ENCODE data around the gene EXOC5.

Gene EXOC5

GRCh38 chr14:57302883-57303282, 34.2 kb upstream of the EXOC5 start:
- Histone ChIP-seq H3K4me2 (ENCODE audit: low read length) (no peak overlapping the region), H3K9me2 (replicated peaks; ENCODE audit: control insufficient read depth, low read length) (no peaks in the 10 kb centered on the region), H3K36me3 (ENCODE audit: control insufficient read depth, low read length) (no peaks in the 10 kb centered on the region), H3K27me3 (ENCODE audit: control insufficient read depth, low read length) (peaks cover 2% of the 10 kb centered on the region; the same call in 1 of the 2 replicates), H3K9me3 (ENCODE audit: control insufficient read depth, insufficient read depth, low read length) (no peaks in the 10 kb centered on the region), H3K4me3 (ENCODE audit: low read length) (no peak overlapping the region), H3K27ac (ENCODE audit: low read depth, low read length) (no peak overlapping the region), H3K4me1 (ENCODE audit: control insufficient read depth, low read length) (no peaks in the 10 kb centered on the region), H4K20me1 (ENCODE audit: control insufficient read depth, insufficient read depth, low read depth, low read length) (no peaks in the 10 kb centered on the region; the same call in 1 of the 2 replicates), H3F3A (ENCODE audit: control insufficient read depth, insufficient read depth) (no peaks in the 10 kb centered on the region), H3K79me2 (ENCODE audit: control insufficient read depth, low read length) (no peaks in the 10 kb centered on the region)
- no peak for TF ChIP-seq EZH2phosphoT487 (IDR thresholded peaks at IDR 0.05; ENCODE audit: borderline replicate concordance, low read length)
- no peak for TF ChIP-seq CTCF (IDR thresholded peaks at IDR 0.05; ENCODE audit: low read depth, low read length, poor library complexity, severe bottlenecking)

- Histone ChIP-seq H3K9me2 (replicated peaks; ENCODE audit: control insufficient read depth, low read length) (no peaks in the 10 kb centered on the region), H3K36me3 (ENCODE audit: control insufficient read depth, low read length) (peaks cover 1% of the 10 kb centered on the region; the same call in 1 of the 2 replicates), H3K27me3 (ENCODE audit: control insufficient read depth, low read length) (peaks cover 2% of the 10 kb centered on the region; the same call in 1 of the 2 replicates), H3K4me2 (ENCODE audit: low read length) (no peak overlapping the region), H3K27ac (ENCODE audit: low read depth, low read length) (no peak overlapping the region), H3K4me1 (ENCODE audit: control insufficient read depth, low read length) (no peaks in the 10 kb centered on the region), H3K79me2 (ENCODE audit: control insufficient read depth, low read length) (no peaks in the 10 kb centered on the region), H3F3A (ENCODE audit: control insufficient read depth, insufficient read depth) (no peaks in the 10 kb centered on the region), H4K20me1 (ENCODE audit: control insufficient read depth, insufficient read depth, low read depth, low read length) (no peaks in the 10 kb centered on the region; the same call in 1 of the 2 replicates), H3K4me3 (ENCODE audit: low read length) (no peak overlapping the region), H3K9me3 (ENCODE audit: control insufficient read depth, insufficient read depth, low read length) (no peaks in the 10 kb centered on the region)
- TF ChIP-seq EZH2phosphoT487 (IDR thresholded peaks at IDR 0.05; ENCODE audit: borderline replicate concordance, low read length) = no peak
- TF ChIP-seq CTCF (IDR thresholded peaks at IDR 0.05; ENCODE audit: low read depth, low read length, poor library complexity, severe bottlenecking) = no peak
Measured at GRCh38 chr14:57299511-57299910, 30.8 kb upstream of the EXOC5 start.

- no peak overlapping the region for H3K4me2 ChIP-seq (ENCODE audit: low read length)
- H3K4me3 ChIP-seq (ENCODE audit: low read length) = no peak overlapping the region
- no peaks in the 10 kb centered on the region for H3K9me3 ChIP-seq (ENCODE audit: control insufficient read depth, insufficient read depth, low read length)
- peaks cover 2% of the 10 kb centered on the region; the same call in 1 of the 2 replicates for H3K36me3 ChIP-seq (ENCODE audit: control insufficient read depth, low read length)
- H3K27ac ChIP-seq (ENCODE audit: low read depth, low read length) = no peak overlapping the region
- TF ChIP-seq CTCF (IDR thresholded peaks at IDR 0.05; ENCODE audit: low read depth, low read length, poor library complexity, severe bottlenecking) = no peak
- no peak for TF ChIP-seq EZH2phosphoT487 (IDR thresholded peaks at IDR 0.05; ENCODE audit: borderline replicate concordance, low read length)
- peaks cover 4% of the 10 kb centered on the region; the same call in 1 of the 2 replicates for H4K20me1 ChIP-seq (ENCODE audit: control insufficient read depth, insufficient read depth, low read depth, low read length)
- H3K27me3 ChIP-seq (ENCODE audit: control insufficient read depth, low read length) = no peaks in the 10 kb centered on the region
- 0 out of 2 replicates have a peak, but pooled peaks cover 4% of the 10 kb centered on the region for H3F3A ChIP-seq (ENCODE audit: control insufficient read depth, insufficient read depth)
- H3K9me2 ChIP-seq (replicated peaks; ENCODE audit: control insufficient read depth, low read length) = no peaks in the 10 kb centered on the region
- no peaks in the 10 kb centered on the region for H3K79me2 ChIP-seq (ENCODE audit: control insufficient read depth, low read length)
- H3K4me1 ChIP-seq (ENCODE audit: control insufficient read depth, low read length) = no peaks in the 10 kb centered on the region
Measured at GRCh38 chr14:57297852-57298251, 29.1 kb upstream of the EXOC5 start.
